NB4 (cell line): ENCODE data around the gene FHIT.

Source experiments
- CTCF ChIP-seq: IDR thresholded peaks from one replicate; pipeline ENCODE4 v1.5.1; 2012; ENCODE audit warnings: low read depth, low read length
- MAX ChIP-seq: IDR thresholded peaks from 2 replicates; pipeline ENCODE4 v1.6.1; 2011; ENCODE audit warnings: low read depth, low read length
- POLR2A ChIP-seq: IDR thresholded peaks from 2 replicates; pipeline ENCODE4 v1.6.1; 2011; ENCODE audit warnings: mild to moderate bottlenecking; ENCODE audit not compliant: insufficient read length; ENCODE audit errors: extremely low read depth

GRCh38 chr3:61283876-61284275, 32.6 kb upstream of the FHIT start:
- TF ChIP-seq POLR2A (no peak), CTCF (no peak), MAX (no peak)
